CD14-positive monocyte (primary cell): ENCODE measurements around the gene CCDC88C. TPM values are rescaled to one million over a fixed set of nuclear protein-coding genes. Genes with fewer than 3 reads are reported as not detected.
A peak's percentile ranks its signal among the peaks of the same experiment; 100 is the strongest.
"Not testable (repeated sequence)": the region's sequence is repeated elsewhere in the genome, so short reads cannot be mapped to it uniquely, and the experiment has no call there.

ENCODE experiments used
- DNase-seq, 3 donors: peaks; one replicate each; pipeline ENCODE4 v3.0.0-alpha.2; 2011 to 2022
- H2AFZ ChIP-seq: 2 replicates; pipeline ENCODE4 v1.6.0; 2012; ENCODE audit warnings: mild to moderate bottlenecking, low read depth, low read length, inconsistent platforms; ENCODE audit not compliant: insufficient read depth, poor library complexity, severe bottlenecking
- H3K27ac ChIP-seq, 2 donors: 1 replicate in 1 of 2; 2 replicates in 1 of 2; pipeline ENCODE4 v1.5.1; 2012 to 2013; ENCODE audit warnings: low read length in 2 of 2, control low read depth in 1 of 2, inconsistent platforms in 1 of 2, low read depth in 1 of 2, mild to moderate bottlenecking in 1 of 2
- H3K27me3 ChIP-seq, 2 donors: one replicate each; pipeline versions ENCODE4 v1.6.0 to v1.6.1; 2011 to 2013; ENCODE audit warnings: low read length in 2 of 2; ENCODE audit not compliant: control insufficient read depth in 2 of 2, insufficient read depth in 2 of 2
- H3K36me3 ChIP-seq, 2 donors: replicated peaks in 1 of 2; 1 replicate in 1 of 2; 2 replicates in 1 of 2; pipeline versions ENCODE4 v1.5.1 to v1.6.1; 2012 to 2013; ENCODE audit warnings: low read length in 2 of 2, control low read depth in 1 of 2, inconsistent platforms in 1 of 2, mild to moderate bottlenecking in 1 of 2; ENCODE audit not compliant: insufficient read depth in 2 of 2, control insufficient read depth in 1 of 2
- H3K4me1 ChIP-seq, 2 donors: 1 replicate in 1 of 2; 2 replicates in 1 of 2; pipeline versions ENCODE4 v1.5.1 to v1.6.1; 2012 to 2013; ENCODE audit warnings: low read length in 2 of 2, control low read depth in 1 of 2, inconsistent platforms in 1 of 2, mild to moderate bottlenecking in 1 of 2, moderate library complexity in 1 of 2; ENCODE audit not compliant: insufficient read depth in 2 of 2, control insufficient read depth in 1 of 2
- H3K4me2 ChIP-seq: replicated peaks from 2 replicates; pipeline ENCODE3; 2012; ENCODE audit warnings: low read length, moderate library complexity, mild to moderate bottlenecking; ENCODE audit not compliant: poor library complexity, severe bottlenecking; ENCODE audit errors: extremely low read depth
- H3K4me3 ChIP-seq, 3 experiments: fragments of 200-600 bp in 1 of 3; sonication (generic) in 1 of 3; replicated peaks in 1 of 3; 1 replicate in 2 of 3; 2 replicates in 1 of 3; pipeline ENCODE4 v1.5.1; 2011 to 2013; ENCODE audit warnings: low read length in 3 of 3, mild to moderate bottlenecking in 3 of 3, control low read depth in 2 of 3, low read depth in 2 of 3, inconsistent platforms in 1 of 3, moderate library complexity in 1 of 3
- H3K79me2 ChIP-seq: 2 replicates; pipeline ENCODE4 v1.6.0; 2012; ENCODE audit warnings: mild to moderate bottlenecking, control low read depth, inconsistent platforms, low read length, moderate library complexity; ENCODE audit not compliant: insufficient read depth
- H3K9ac ChIP-seq: 2 replicates; pipeline ENCODE4 v1.6.0; 2017; ENCODE audit warnings: low read length, mild to moderate bottlenecking; ENCODE audit not compliant: insufficient read depth, poor library complexity, severe bottlenecking
- H3K9me3 ChIP-seq, 2 donors: replicated peaks in 1 of 2; 1 replicate in 1 of 2; 2 replicates in 1 of 2; pipeline versions ENCODE4 v1.5.1 to v1.6.1; 2012 to 2013; ENCODE audit warnings: low read length in 2 of 2, control low read depth in 1 of 2; ENCODE audit not compliant: control insufficient read depth in 1 of 2, insufficient read depth in 1 of 2
- H4K20me1 ChIP-seq: 2 replicates; pipeline ENCODE4 v1.6.0; 2012; ENCODE audit warnings: mild to moderate bottlenecking, low read length, control low read depth, moderate library complexity; ENCODE audit not compliant: insufficient read depth
- H3K27ac Mint-ChIP-seq, 7 donors: one replicate each; pipeline ENCODE4 v1.8.0; 2020; ENCODE audit warnings: mild to moderate bottlenecking in 7 of 7, mixed read lengths in 7 of 7, moderate library complexity in 6 of 7, inconsistent platforms in 2 of 7
- H3K27me3 Mint-ChIP-seq, 3 donors: one replicate each; pipeline ENCODE4 v1.8.0; 2021 to 2022; ENCODE audit warnings: low read depth in 3 of 3, mild to moderate bottlenecking in 3 of 3, mixed read lengths in 3 of 3, moderate library complexity in 3 of 3, inconsistent platforms in 1 of 3
- H3K36me3 Mint-ChIP-seq, 2 donors: one replicate each; pipeline ENCODE4 v1.8.0; 2020; ENCODE audit warnings: mixed read lengths in 2 of 2, inconsistent platforms in 1 of 2, mild to moderate bottlenecking in 1 of 2
- H3K4me1 Mint-ChIP-seq: one replicate; pipeline ENCODE4 v1.8.0; 2020; ENCODE audit warnings: mild to moderate bottlenecking, mixed read lengths
- H3K4me3 Mint-ChIP-seq, 2 donors: one replicate each; pipeline ENCODE4 v1.8.0; 2020; ENCODE audit warnings: mild to moderate bottlenecking in 2 of 2, mixed read lengths in 2 of 2, moderate library complexity in 1 of 2
- H3K9me3 Mint-ChIP-seq, 7 donors: one replicate each; pipeline ENCODE4 v1.8.0; 2020 to 2022; ENCODE audit warnings: mixed read lengths in 7 of 7, mild to moderate bottlenecking in 6 of 7, moderate library complexity in 6 of 7, inconsistent platforms in 2 of 7
- CTCF ChIP-seq: fragments of 200-600 bp; IDR thresholded peaks from one replicate; pipeline ENCODE4 v1.8.0; 2022; ENCODE audit warnings: antibody characterized with exemption, mild to moderate bottlenecking
- WGBS: methylation state at CpG from one replicate; pipeline ENCODE4 v1.1.5; 2013; ENCODE audit warnings: missing lambda C conversion rate; ENCODE audit not compliant: insufficient coverage; 5-methylcytosine and 5-hydroxymethylcytosine counted together
- intact Hi-C, 2 donors: fragments of 100-400 bp; cut with micrococcal nuclease; formaldehyde crosslinking; loops; one replicate each; pipeline versions ENCODE4 v1.15.0 to v1.15.1; 2023
- polyA plus RNA-seq, 3 donors: library from polyadenylated mRNA; depleted of rRNA in 1 of 3; unstranded in 2 of 3; stranded (reverse) in 1 of 3; fragments of 300-500 nt in 2 of 3; fragments of >200 nt in 1 of 3; fragmentation: Illumina TruSeq in 2 of 3; gene quantifications; 1 replicate in 2 of 3; 2 replicates in 1 of 3; pipeline ENCODE4 v1.2.3, GENCODE V29; 2012 to 2021

Gene CCDC88C
- polyA plus RNA-seq, 3 donors, result 11.6 to 69.7 (median 12.3) TPM

- no peak for TF ChIP-seq CTCF
- Histone ChIP-seq H3K4me2 (peak overlapping the region; percentile 69), H3K79me2 (no peaks in the 10 kb centered on the region), H3K4me3 (peak overlapping the region in 1 of 3 experiments; percentile 59), H3K4me1 (peaks cover 31 to 39% of the 10 kb centered on the region in 2 donors), H4K20me1 (no peaks in the 10 kb centered on the region), H3K36me3 (no peaks in the 10 kb centered on the region), H2AFZ (peak overlapping the region; percentile 61), H3K27ac (peak overlapping the region; percentile 35 to 91), H3K9me3 (no peaks in the 10 kb centered on the region), H3K9ac (peak overlapping the region; percentile 66), H3K27me3 (peaks cover 4 to 22% of the 10 kb centered on the region in 2 donors)
- Mint-ChIP-seq H3K27me3 (peaks cover 25 to 29% (median 25%) of the 10 kb centered on the region in 3 donors), H3K4me1 (peaks cover 35% of the 10 kb centered on the region), H3K27ac (peak overlapping the region; percentile 81 to 93 (median 85)), H3K9me3 (peaks cover 0 to 5% (median 0%) of the 10 kb centered on the region in 7 donors), H3K36me3 (peaks cover 0 to 4% of the 10 kb centered on the region in 2 donors), H3K4me3 (peak overlapping the region; percentile 39 to 82)
- 0% methylated on average over 8 of the region's 10 CpGs for WGBS
- DNase-seq, result peak; percentile 71 to 82 (median 74)
- intact Hi-C loops, result loop anchor here in 1 of 2 donors (10.0 kb wide), 1 partner anchor 165 kb away; the partner anchor contains the start of gene CCDC88C
Measured at GRCh38 chr14:91249841-91250616, 167.6 kb downstream of the CCDC88C start.

DNA sequence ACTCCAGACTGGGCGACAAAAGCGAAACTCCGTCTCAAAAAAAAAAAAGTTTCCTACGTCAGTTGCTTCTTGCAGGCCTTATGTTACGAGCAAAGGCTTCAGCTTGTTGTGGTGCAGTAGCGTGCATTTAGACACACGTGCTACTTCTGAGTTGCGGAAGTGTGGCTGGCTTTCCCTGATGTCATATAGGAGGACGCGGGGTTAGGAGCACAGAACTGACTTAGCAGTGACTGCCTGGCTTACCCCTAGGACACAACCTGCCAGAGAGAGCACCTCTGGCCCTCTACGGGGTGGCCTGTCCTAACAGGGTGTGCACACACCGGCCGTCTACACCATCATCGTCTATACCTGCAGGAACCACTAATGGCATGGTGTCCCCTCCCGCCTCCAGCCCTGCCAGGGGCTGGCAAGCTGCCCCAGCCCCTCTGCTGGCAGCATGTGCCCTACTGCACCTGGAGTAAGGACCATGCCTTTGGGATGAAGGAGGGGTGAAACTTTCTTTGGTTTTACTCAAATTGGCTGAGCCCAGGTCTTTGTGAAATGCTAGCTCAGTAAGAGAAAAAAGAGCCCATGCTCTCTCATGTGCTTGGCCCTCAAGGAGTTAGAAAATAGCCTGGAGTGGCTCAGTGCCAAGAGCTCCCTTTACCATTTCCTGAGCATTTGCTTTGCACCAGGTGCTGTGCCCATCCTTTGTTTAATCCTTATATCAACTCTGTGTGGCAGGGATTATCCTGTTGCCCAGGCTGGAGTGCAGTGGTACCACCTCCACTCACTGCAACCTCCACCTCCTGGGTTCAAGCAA is 171.4 kb downstream of the CCDC88C start:
- no peaks in the 10 kb centered on the region for H3K36me3 Mint-ChIP-seq
- no peaks in the 10 kb centered on the region for H3K79me2 ChIP-seq
- no peak for TF ChIP-seq CTCF
- no peaks in the 10 kb centered on the region for H3K27me3 ChIP-seq
- H3K4me3 ChIP-seq, result no peak overlapping the region
- H3K27me3 Mint-ChIP-seq, result peaks cover 7 to 14% (median 7%) of the 10 kb centered on the region in 3 donors
- intact Hi-C loops, result loop anchor here in 1 of 2 donors (10.0 kb wide), 1 partner anchor 169 kb away; the partner anchor contains the start of gene CCDC88C
- peaks cover 58% of the 10 kb centered on the region for H3K4me1 Mint-ChIP-seq
- WGBS, result 93% methylated on average over 14 of the region's 15 CpGs
- H3K27ac Mint-ChIP-seq, result peak overlapping the region in 1 of 7 donors; percentile 6
- no peak overlapping the region for H3K4me3 Mint-ChIP-seq
- peaks cover 0 to 7% (median 1%) of the 10 kb centered on the region in 7 donors for H3K9me3 Mint-ChIP-seq
- no peaks in the 10 kb centered on the region for H3K9me3 ChIP-seq
- no peak for DNase-seq
- H3K4me1 ChIP-seq, result peaks cover 57 to 61% of the 10 kb centered on the region in 2 donors
- no peak overlapping the region for H3K27ac ChIP-seq
- no peak overlapping the region for H3K4me2 ChIP-seq
- H3K9ac ChIP-seq, result no peak overlapping the region
- no peaks in the 10 kb centered on the region for H4K20me1 ChIP-seq
- H2AFZ ChIP-seq, result no peak overlapping the region
- no peaks in the 10 kb centered on the region for H3K36me3 ChIP-seq

DNA sequence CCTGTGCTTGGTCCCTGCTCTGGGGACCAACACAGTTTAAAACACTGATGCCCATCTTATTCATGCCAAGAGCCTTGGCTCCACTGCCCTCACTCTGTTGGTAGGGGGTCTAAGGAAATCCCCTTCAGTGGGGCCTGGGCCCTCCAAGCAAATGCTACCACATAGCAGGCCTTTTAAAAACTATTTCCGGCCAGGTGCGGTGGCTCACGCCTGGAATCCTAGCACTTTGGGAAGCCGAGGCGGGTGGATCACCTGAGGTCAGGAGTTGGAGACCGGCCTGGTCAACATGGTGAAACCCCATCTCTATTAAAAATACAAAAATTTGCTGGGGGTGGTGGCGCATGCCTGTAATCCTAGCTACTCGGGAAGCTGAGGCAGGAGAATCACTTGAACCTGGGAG is 172.0 kb downstream of the CCDC88C start:
- not testable (repeated sequence) for H2AFZ ChIP-seq, H3K9ac ChIP-seq, H3K4me3 Mint-ChIP-seq, H3K4me2 ChIP-seq, DNase-seq, H3K9me3 ChIP-seq, H4K20me1 ChIP-seq, H3K36me3 ChIP-seq, H3K36me3 Mint-ChIP-seq, H3K9me3 Mint-ChIP-seq, H3K79me2 ChIP-seq, H3K4me3 ChIP-seq, H3K27me3 ChIP-seq, H3K27ac ChIP-seq
- intact Hi-C loops, result loop anchor here in 1 of 2 donors (10.0 kb wide), 1 partner anchor 169 kb away; the partner anchor contains the start of gene CCDC88C
- Mint-ChIP-seq H3K27me3 (peaks cover 5 to 12% (median 7%) of the 10 kb centered on the region in 3 donors), H3K27ac (peak overlapping the region in 2 of 7 donors; percentile 6 to 18), H3K4me1 (peaks cover 62% of the 10 kb centered on the region)
- WGBS, result 100% methylated on average over 4 of the region's 8 CpGs
- H3K4me1 ChIP-seq, result peaks cover 58 to 61% of the 10 kb centered on the region in 2 donors
